Occipital lobe (tissue), 2 donors: Measurements from ENCODE around the gene IL12A. TPM values are rescaled to one million over a fixed set of nuclear protein-coding genes. Genes with fewer than 3 reads are reported as not detected.

ENCODE experiments used
- DNase-seq: peaks from one replicate; lab custom pipeline; 2025; lab: John Stamatoyannopoulos, UW
- total RNA-seq: library from RNA; depleted of rRNA; stranded (reverse); fragments of >200 nt; gene quantifications from one replicate; pipeline ENCODE4 v1.2.3, GENCODE V29; 2014

The IL12A gene
- 0.47 TPM for total RNA-seq

DNA sequence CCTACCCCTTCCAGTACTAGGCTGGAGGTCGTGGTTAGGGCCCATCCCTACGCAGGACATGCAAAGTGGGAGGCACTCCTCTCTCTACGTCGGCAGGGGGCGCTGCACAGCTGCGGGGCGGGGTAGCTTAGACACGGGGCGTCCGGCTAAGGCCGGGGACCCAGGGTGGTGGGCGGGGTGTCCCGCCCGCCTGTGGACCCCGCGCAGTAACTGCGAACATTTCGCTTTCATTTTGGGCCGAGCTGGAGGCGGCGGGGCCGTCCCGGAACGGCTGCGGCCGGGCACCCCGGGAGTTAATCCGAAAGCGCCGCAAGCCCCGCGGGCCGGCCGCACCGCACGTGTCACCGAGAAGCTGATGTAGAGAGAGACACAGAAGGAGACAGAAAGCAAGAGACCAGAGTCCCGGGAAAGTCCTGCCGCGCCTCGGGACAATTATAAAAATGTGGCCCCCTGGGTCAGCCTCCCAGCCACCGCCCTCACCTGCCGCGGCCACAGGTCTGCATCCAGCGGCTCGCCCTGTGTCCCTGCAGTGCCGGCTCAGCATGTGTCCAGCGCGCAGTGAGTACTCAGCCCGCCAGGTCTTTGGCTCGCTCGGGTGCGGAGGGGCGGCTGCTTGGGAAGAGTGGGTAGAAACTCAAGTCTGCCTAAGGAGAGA lies at the start of gene IL12A:
Gene IL12A, plus strand, starts transcription at position 219 of the 655 bp plus-strand sequence.
- peak; percentile 72 for DNase-seq

DNA sequence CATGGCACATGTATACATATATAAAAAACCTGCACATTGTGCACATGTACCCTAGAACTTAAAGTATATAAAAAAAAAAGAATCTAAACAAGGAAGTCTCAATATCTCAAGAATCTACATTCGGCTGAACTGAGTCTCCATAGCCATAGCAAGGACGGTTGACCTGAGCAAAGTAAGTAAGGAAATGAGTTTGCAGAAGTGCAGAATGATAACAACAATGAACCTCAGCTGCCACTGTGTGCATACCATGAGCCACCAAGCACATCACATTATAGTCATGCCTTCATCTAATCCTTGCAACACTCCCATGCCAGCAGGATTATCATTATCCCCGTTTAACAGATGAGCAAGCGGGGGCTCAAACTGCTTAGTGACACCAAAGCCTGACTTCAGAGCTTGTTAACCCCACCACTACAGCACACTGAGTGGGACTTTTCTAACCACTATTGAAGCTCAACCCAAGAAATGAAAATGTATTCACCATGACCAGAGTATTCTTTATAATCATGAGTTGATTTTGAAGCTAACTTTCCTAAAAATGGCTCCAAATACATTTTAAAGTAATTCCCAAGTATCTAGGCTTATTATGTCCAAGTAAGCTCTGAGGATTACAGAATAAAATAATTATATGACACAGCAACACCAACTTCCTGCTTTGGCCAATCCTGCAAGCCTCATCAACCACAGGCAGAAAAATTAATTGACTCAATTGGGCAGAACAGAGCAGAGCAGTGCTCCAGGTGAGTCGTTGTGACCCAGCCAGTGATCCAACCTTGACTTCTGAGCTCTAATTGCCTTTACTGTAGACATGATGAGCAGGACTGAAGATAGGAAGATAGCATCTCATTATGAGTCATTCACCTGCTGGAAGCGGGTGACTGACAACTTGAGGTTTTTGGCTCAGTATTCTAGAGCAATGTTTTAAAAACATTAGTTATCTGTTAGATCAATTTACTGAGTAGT lies 47.3 kb upstream of the IL12A start:
- DNase-seq: no peak

DNA sequence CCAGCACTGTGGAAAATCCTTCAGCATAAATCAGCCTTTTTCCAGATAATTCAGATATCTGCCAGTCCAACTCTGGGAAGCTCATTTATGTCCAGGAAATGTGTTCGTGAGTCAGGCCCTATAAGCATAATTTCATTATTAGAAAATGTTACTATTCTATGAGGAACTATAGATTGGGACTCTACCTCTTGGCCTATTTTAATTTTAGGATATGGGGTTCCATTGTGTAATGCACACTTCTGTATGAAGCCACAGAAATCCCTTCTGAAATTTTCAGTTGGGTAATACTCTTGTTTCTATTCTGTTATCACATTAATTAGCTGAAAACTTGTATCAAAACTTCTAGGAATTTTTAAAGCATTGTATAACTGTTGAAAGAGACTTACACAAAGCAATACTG lies 43.9 kb upstream of the IL12A start:
- DNase-seq: no peak

DNA sequence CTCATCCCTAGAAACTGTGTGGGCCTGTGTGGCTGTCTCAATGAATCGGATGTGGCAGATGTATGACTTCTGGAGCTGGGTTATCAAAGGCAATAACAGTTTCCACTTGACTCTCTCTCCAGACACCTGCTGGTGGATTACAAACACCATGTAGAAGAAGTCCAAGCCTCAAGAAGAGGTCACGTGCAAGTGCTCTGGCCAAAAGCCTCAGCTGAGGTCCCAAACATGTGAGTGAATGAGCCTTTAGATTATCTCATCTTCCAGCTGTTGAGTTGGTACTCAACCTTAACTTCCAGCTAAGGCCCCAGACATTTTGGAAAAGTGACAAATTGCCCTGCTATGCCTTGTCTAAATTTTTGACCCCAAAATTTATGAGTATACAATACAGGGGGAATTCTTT lies 42.7 kb upstream of the IL12A start:
- no peak for DNase-seq

GRCh38 chr3:159947220-159947619 lies 41.4 kb upstream of the IL12A start:
- DNase-seq: no peak

DNA sequence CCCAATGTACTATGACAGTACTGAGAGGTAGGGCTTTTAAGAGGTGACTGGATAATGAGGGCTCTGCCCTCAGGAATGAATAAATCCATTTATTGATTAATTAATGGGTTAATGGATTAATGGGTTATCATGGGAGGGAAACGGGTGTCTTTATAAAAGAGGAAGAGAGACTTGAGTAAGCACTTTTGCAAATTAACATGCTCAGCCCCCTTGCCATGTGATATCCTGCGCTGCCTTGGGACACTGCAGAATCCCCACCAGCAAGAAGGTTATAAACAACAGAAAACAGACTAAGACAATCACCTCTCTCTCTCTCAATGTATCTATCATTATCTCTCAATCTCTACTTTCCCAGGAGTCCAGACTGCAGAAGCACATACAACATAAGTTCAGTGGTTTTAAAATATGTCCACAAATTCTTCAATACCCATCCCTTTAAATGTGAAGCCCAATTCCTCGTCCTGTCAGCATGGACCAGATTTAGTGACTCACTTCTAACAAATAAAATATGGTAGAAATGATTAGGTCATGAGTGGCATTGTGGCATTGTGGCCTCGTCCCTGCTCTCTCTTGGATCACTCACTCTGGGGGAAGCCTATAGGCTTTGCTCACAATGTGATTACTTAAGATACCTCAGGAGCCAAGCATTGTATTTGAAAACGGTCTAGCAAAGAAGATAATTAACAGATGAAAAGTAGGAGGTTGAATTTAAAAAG lies 40.0 kb upstream of the IL12A start:
- DNase-seq: no peak

- DNase-seq: no peak
Observed at GRCh38 chr3:159950156-159950898, 38.3 kb upstream of the IL12A start.

- DNase-seq: no peak
Observed at GRCh38 chr3:159951540-159951939, 37.1 kb upstream of the IL12A start.

DNA sequence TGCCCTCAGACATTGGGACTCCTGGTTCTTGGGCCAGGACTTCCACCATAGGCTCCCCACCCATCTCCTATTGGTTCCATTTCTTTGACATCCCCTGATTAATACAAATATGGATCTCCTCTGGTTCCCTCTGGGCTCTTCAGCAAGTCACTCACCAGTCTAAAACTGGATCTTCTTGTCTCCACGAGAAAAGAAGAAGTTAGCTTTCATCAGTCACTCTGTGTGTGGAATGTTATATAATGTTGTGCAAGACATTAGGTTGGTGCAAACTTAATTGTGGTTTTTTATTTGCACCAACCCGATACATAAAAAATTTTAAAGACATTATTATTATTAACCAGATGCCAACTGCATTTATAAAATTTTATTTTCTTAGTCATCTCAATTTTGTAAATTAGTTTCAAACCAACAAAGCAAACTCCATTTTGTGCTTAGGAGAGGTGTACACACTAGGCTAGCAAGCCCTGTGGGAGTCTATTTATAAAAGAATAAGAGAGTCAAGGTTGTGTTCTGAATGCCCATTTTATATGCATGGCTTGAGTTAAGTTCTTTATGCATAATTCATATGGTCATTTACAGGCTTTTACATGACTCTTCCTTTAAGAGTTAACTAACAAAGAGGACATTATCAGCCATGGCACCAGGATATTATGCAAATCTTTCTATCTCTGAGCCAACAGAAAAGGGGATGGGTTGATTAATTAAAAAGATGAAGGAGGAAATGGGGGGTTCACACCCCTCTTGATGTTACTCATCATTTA lies 35.1 kb upstream of the IL12A start:
- no peak for DNase-seq

DNA sequence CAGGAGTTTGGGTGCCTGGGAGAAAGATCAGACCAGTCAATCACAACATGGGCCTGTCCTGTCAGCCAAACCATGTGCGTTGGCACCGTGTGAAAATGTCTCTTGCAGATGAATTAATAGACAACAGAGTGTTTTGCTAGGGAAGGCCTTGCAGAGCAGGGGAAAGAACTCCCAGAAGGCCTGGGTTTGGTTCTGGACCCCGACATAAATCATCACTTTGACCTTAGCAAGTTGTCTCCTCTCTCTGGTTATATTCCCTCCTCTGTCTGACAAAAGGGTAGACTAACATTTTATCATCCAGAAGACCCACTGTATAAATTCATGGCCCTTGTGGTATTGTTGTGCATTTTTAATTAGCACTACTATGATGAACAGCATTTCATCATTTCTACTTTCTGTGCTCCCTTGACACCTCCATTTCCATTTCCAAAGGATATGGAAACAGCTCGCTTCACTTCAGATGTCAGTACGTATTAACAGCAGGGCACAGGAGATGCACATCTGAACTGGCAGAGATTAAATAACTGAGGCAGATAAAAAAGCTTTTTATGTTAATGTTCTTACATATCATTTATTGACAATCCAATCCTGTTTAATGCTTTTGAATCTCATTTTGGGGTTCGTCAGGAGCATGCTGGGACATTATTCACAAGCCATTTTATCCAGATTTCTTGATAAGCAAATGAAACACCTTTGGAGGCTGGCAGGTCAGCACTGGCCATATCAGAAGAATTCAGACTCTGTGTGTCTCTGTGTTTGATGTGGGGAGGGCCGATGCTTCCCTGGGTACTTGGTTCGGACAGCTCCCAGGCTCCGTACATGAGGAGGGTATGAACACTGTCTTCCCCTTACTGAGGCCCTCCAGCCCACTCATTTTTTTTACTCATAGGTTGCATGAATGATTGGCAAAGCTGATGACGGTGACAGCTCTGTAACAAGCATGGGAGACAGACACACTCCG lies 28.2 kb upstream of the IL12A start:
- no peak for DNase-seq

- DNase-seq: no peak
Observed at GRCh38 chr3:159964166-159964973, 24.3 kb upstream of the IL12A start.

GRCh38 chr3:159971311-159971710 lies 17.3 kb upstream of the IL12A start:
- DNase-seq: no peak

GRCh38 chr3:159977295-159977694 lies 11.3 kb upstream of the IL12A start:
- no peak for DNase-seq

- DNase-seq: no peak
Observed at GRCh38 chr3:159978353-159978752, 10.3 kb upstream of the IL12A start.

DNA sequence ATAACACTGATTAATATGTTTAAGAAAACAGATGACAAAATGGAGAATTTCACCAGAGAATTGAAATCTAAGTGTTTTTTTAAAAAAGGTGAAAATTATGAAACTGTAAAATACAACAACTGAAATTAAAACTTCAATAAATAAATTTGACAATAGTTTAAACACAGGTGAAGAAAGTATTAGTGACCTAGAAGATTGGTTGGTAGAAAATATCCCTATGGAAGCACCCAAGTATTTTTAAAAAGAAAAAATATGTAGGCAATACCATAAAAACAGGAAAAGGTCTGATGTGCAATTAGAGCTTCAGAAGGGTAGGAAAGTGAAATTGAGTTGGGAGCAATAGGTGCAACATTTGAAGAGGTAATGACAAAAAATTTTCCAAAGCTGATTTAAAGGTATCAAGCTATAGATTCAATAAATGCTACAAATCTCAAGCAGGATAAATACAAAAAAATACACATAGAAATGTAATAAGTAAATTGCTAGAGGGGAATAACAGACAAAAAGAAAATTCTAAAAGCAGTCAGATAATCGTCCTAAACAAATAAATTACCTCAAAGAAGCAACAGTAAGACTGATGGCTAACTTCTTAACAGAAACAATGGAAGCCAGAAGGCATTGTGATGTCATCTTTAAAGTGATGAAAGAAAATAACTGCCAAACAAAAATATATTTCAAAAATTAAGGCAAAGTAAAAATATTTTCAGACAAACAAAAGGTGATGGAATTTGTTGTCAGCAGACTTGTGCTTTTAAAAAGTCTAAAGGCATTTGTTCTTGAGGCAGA lies 9.5 kb upstream of the IL12A start:
- DNase-seq: no peak

DNA sequence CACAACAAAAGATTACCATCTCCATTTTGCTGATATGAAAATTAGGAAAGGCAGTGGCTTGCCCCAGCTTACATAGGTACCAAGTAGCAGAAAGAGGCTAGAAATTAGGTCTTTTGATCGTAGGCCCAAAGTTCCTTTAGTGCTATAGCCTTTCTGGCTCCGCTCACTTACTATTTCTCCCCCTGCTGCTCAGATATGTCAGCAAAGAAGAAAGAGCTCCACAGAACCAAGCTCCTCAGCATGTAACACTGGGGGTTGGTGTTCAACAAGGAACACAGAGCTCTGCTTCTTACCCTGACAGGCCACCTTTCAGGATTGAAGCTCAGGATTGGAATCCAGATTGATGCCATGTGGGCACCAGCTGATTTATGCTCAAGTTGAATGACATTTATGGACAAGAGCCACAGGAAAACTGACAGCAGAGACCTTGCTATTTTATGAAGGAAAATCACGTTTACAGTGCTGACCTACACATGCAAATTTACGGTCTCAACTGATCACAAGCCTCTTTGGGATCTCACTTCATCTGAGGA lies 6.1 kb upstream of the IL12A start:
- no peak for DNase-seq

- DNase-seq: no peak
Observed at GRCh38 chr3:159987291-159987711, 1.3 kb upstream of the IL12A start.
